ENCODE data around the gene RNASE7.
"Not testable (repeated sequence)": the region's sequence is repeated elsewhere in the genome, so short reads cannot be mapped to it uniquely, and the experiment has no call there.

RNASE7 gene

DNA sequence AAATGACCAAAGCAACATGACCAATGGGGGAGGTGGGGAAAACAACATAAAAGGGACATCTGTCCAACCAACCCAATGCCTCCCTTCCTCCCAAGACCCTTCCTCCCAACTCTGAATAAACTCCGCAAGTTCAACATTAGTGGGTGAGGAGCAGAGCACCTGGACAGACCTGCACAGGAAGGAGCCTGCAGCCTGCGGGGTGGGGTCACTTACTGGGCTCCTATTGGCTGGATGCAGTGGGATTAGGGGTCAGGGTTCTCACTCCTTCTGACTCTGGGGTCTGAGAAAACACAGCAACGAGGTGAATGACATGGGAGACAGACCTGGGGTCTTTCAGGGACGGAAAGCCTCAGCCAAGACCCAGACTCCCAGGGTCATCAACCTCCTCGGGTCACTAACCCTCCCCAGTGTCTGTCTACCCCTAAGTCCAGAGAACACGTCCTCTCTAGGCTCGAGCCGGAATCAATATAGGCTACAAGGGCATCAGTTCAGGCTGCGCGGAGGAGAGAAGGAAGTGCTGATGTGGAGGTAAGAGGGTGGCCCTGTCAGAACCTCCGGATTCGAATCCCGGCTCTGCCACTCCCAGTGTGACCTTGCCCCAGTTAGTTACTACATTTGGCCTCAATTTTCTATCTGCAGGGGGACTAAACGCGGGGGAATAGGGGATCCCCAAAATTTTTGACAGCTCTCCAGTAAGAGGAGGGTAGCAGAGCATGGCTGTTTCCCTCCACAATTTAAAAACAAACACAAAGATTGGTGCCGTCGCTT, 18.2 kb upstream of the RNASE7 start:
- DNase-seq = no peak

DNA sequence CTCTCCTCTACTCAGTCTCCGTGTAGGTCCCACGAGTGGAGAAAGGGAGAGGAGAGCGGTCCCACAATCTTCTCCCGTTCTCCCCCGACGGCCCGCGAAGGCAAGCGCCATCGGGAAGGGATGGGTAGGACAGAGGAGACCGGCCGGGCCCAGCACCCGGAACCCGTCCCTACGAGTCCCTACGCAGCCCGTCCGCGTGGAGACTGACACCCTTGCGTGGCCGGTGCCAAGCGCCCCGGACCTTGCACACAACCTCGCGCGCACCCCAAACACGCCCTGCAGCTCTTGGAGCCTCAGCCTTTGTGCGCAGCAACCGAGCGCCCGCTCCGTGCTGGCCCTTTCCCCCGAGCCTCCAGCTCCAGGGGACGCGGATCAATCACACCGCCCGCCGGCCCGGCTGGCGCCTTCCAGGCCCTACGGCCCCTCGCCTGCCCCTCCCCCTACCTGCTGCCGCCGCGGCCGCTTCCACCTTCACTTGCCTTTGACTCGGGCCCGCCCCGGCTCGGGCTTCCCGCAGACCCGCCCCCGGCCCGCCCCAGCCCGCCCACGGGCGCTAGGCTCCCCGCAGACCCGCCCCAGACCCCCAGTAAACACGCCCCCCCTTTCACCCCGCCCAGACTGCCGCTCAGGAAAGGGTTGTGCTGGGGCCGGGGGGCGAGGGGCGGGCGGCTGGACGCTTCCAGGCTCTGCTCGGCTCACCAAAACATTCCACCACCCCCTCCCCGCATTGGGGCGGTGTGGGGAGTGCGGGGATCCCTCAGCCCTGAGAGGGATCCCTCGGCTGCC, 17.4 kb upstream of the RNASE7 start, which contains the start of gene NDRG2:
Gene NDRG2 (minus strand): TSS at position 477 of the 786 bp plus-strand sequence. CDS start 1,746 bp downstream, outside the sequence.
- DNase-seq = peak; percentile 32 to 37

DNA sequence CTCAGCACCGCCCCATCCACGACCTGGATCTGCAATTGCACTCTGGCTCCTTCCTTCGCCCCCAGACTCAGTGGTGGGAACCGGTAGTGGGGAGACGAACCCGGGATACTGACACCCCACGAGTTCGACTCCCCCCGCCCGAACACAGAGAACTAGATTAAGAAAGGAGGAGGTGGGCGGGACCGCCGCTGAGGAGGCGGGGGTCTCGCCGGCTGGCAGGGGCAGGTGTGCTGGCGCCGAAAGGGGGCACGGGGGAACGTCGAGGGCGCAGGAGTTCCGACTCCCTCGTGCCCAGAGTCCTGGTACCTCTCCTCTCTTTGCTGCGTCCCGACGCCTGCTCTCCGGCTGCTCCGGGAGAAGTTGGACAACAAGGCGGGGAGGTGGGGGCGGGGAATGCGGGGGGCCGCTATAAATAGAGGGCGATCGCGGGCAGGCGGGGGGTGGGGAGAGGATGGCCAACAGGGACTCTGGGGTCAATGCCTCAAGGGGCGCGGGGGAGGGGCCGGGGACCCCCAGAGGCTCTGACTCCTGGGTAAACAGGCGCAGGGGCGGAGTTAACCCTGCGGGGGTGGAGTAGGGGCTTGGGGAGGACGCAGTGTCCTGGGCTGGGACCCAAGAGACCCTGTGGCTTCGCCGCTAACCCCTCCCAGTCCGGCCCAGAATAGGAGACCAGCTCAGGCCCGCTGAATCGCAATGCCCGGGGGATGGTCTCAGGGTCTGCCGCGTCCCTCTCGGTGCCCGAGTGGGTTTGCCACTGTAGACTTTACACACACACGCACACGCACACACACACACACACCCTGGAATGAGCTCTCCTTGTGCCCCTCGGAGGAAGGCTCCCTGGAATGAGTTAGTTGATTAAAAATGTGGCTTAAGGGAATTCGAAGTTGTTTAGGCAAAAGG, 16.5 kb upstream of the RNASE7 start:
- DNase-seq = no peak

DNA sequence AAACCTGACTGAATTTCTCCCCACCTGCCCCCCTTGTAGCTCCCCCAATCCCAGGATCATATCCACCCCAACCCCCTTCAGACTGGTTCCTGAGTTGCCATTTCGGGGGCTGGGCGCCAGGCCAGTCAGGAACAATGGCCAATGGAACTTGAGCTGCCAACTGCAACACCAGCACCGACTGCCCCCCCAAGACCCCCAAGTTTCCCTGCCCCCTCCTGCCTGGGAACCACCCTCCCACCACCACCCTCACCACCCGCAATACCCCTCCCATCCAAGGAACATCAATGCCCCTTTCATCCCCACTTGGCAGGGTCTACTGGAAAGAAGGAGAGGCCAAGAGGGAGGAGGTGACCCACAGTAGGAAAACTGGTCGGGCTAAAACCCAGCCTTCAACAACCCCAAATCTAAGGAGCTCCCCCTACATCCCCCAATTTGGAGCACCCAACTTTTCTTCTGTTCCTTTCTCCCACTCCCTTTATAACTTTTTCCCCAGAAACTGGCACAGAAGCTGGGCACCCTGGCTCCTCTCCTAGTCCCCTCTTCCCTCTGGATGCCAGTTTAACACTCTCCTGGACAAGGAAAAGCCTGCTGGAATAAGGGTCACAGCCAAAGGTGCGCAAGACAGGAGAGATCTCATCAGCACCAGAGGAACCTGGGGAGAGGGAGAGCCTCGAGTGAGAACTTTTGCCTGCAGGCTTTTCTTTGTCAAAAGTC, 15.7 kb upstream of the RNASE7 start:
- DNase-seq = no peak

DNA sequence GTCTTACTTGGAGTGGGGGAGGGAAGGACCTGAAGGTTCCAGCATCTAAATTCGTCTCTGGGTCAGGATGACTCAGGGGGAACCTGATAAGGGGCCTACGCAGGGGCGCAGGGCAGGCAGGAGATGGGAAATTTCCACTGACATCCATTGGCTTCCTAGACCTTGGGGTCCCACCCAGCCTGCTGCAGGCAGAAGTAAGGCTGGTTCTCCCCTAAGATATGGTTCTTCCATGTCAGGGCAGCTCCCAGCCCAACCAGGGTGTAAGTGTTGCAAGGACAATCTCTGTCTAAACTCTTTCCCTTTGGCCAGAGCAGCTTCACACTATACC, 15.2 kb upstream of the RNASE7 start:
- no peak for DNase-seq

DNA sequence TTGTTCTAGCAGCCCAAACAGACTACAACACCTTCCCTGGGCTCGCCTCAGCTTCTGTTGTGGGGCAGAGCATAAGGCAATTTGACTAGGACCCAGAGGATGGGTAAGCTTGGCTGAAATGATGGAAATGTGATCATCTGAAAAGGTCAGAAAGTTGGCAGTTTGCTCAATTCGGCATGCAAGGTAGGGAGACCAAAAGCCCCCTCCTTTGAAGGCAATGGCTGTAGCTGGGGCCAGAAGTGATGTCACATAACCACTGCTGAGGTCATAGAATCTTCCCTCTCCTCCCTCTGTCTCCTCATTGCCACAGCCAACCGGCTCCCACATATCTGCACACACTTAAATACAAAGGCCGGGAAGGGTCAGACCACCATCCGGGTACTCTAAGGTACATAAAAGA, 12.2 kb upstream of the RNASE7 start, which contains the start of gene TPPP2:
Gene TPPP2 (plus strand): TSS at position 301 of the 400 bp plus-strand sequence. CDS start 365 bp downstream, outside the sequence.
- no peak for DNase-seq

DNA sequence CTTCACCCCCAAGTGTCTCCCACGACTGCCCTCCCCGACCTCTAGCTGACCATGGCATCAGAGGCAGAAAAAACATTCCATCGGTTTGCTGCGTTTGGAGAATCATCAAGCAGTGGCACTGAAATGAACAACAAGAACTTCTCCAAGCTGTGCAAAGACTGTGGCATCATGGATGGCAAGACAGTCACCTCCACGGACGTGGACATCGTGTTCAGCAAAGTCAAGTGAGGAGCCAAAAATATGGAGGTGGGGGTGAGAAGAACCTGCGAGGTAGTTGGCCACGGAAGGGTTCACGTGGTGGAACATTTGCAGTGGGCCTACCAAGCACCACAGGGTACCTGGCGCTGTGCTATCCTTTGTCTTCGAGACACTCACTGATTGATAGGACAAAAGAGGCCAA, 11.6 kb upstream of the RNASE7 start:
- DNase-seq = no peak

DNA sequence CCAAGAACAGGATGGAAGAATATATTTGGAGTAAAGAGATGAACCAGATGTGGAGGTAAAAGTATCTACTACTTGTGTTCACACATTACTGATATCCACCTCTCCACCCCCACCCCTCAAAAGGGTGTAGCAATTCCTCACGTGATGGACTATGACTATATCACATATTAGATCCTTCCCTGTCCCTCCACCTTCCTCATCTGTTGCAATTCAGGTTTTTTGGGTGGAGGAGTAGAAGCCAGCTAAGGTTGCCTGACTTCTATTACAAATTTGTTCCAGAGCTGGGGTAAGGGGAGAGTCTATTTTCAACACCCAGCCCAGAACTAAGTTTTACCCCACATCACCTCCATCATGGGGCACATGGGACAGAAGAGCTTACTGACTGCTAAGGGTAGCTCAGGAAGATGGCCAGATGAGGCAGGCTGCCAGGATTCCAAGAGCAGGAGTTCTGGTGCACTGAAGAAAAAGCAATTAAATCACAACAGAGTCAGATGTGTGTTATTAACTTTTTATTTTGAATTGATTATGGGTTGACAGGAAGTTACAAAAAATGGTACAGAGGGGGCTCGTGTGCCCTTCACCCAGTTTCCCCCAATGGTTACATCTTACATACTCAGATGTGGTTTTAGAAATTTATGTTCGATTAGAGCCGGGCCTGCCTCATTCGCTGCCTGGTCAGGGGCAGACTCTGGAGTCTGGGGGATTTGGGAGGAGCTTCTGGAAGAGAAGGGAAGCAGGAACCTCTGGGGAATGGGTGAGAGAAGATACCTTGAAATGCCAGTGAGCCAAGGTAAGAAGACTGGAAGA, 9.6 kb upstream of the RNASE7 start:
- no peak for DNase-seq

DNA sequence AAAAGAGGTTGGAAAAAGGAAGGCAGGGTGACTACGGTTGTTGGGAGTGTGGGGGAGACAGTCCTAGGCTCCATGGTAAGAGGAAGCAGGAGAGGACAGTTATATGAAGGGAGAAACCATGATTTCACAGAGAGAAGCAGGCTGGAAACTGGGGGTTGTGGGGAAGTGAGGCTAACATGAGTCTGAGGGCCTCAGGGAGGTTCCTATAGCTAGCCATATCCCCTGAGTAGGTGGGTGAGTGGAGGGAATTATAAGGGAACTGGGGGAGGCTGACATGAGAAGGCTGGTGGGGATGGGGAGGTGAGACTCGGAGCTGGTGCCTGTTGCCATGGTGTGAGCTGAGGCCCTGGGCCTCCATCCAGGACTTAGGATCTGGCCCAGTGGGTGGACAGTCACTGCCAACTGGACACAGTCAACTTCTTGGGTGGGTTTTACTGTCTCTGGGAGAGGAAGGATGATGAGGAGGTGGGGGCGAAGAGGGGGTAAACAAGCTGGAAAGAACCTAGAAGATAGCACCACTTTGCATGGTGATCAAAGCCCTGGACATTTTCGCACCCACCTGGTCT, 8.9 kb upstream of the RNASE7 start:
- DNase-seq = no peak

DNA sequence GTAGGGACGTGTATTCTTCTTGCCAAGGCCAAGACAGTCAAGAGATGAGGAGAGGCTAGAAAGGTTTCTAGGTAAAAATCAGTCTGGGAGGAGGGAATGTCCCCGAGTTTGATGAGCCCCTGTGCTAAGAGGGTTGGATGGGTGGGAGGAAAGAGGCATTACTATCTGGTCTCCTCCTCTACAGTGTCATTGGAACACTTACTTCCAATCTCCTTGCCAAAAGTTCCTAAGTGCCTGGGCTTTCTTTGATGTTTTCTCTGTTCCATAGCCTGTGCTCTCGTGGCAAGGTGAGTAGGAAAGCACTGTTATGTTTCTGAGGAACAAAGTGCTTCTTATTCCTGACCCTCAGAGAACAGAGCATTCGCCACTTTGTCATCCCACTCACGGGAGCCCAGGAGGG, 7.5 kb upstream of the RNASE7 start, which contains the start of gene RNASE13:
Gene RNASE13 (minus strand): TSS at position 101 of the 400 bp plus-strand sequence. CDS start 519 bp downstream, outside the sequence.
- no peak for DNase-seq

DNA sequence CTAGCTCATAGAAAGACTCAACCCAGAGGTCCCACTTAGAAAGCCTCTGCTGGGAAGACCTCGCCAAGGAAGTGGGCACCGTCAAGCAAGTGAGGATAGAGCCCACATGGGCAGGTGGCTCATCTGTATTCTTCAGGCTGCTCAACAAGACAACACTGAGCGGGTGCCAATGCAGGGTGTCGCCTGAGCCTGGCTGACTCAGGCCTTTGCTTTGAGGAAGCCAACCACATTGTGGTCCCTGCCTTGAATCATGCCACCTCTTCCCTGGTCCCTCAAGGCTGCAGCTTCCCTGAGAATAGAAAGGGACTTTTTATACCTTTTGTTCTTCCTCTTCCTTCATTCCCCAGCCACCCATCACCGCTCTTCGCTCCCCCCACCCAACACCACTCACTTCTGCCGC, 5.4 kb upstream of the RNASE7 start:
- DNase-seq = no peak

DNA sequence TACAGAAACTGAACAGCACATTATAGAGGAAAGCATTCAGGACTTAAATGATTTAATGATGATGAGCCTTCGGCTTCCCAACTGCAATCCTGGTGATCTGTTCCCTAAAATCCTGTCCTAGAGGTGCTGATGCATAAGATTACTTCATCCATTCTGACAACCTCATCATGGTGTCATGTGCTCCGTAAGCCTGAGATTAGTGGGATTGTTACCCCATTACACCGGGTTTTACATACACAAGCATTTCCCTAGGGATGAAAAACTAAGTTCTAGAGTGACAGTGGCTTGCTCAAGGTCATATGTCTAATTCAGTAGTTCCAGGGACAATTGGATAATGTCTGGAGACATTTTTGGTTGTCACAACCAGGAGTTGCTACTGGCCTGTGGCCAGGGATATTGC, 5.0 kb upstream of the RNASE7 start:
- DNase-seq = no peak

DNA sequence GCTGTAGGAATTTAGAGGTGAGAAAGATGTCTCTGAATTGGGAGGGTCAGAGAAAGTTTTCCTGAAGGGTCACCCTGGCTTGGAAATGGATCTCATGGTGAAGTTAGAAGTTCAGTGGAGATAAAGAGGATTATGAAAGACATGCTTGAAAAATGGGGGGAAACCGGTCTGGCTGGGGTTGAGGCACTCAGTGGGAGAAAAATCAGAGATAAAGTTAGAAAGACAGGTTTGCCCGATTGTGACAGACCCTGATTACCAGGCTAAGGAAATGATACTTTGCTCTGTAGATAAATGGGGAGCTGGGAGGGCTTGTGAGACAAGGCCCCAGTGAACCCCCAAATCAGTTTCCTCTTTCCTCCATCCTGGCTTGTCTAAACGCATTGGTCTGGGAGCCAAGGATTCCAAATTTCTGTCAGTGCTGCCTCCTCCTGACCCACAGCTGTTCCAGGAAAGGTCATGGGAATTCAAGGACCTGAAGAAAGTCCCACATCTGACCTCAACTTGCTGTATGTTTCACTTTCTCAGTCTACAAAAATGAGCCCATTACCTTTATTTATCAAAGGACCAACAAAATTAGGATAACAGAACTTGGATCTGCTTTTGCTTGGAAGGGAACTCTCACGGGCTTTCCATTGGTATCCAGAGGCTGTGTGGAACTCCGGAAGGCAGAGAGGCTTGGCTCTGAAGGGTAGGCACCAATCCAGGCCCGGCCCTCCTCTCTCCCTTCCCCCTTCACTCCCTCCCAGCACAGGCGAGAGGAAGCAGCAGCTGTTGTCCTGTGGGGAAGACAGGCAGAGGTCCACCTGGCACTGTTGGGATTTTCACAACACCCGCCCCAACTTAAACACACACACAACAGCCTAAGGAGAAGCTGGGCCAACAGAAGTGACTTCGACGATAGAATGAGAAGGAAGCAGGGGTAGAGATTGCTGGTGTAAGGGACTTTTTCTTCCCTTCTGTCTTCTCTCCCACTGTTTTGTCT, 3.4 kb upstream of the RNASE7 start:
- DNase-seq = no peak

DNA sequence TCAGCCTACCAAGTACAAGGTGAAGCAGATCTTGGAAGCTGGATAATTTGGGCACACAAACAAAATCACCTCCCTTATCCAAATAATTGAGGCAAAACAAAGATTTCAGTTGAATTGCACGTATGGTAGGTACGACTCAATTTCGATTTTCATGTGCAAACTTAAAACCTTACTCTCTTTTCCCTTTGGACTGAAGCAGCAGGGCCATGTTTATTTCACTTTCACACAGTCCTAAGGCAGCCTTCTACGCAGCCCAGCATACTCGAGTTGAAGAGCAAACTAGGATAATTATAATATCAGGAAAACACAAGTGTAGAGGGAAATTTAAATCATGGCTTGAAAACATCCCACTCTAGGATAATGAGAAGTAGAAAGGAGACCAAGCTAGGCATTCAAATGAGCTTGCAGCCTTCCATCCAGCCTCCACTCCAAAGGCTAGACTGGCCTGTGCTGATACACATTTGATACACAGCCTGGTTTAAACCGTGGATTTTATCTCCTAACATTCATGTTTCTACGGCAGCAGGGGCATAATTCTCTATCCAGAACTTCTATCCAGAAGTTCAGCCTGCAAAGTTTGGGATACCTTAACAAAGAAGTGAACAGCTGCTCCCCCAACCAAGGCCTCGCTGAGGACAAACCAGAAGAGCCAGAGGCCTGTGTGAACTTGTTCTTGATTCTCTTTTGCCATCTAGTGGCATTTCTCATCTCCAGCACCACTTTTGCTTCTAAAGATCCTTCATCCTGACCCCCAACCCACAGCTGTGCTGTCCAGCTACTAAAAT, 2.4 kb upstream of the RNASE7 start:
- DNase-seq = peak; percentile 78 to 85

DNA sequence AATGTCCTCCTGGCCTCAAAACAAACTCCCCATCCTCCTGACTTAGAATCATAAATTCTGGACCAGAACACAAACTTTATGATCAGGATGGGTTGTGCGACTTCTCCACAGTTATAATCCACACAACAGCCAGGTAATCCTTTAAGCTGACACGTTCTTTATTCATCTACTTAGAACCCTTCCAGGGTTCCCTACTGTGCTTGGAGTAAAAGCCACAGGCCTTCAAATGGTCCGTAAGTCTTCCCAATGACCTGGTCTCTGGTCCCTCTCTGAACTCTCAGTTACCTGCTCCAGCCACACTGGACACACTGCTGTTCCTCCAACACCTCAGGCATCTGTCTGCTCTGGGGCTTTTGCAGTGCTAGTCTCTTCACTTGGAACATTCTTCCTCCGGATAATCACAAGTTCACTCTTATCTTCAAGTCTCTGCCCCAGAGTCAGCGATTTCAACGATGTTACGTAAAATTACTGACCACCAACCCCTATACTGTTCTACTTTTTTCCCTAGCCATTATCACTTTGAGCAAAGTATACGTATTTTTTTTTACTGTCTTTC, 1.7 kb upstream of the RNASE7 start:
- no peak for DNase-seq

DNA sequence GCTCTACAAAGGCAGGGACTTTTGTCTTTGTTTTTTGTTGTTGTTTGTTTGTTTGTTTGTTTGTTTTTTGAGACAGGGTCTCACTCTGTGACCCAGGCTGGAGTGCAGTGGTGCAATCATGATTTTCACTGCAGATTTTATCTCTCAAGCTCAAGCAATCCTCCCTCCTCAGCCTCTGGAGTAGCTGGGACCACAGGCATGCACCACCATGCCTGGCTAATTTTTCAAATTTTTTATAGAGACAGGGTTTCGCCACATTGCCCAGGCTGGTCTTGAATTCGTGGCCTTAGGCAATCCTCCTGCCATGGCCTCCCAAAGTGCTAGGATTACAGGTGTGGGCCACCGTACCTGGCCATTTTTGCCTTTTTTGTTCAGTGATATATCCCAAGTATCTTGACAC, 1.2 kb upstream of the RNASE7 start:
- not testable (repeated sequence) for DNase-seq

DNA sequence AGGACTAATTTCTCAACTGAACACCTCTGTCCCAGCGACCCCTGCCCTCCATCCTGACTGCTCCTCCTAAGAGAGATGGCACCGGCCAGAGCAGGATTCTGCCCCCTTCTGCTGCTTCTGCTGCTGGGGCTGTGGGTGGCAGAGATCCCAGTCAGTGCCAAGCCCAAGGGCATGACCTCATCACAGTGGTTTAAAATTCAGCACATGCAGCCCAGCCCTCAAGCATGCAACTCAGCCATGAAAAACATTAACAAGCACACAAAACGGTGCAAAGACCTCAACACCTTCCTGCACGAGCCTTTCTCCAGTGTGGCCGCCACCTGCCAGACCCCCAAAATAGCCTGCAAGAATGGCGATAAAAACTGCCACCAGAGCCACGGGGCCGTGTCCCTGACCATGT, 756 bp downstream of the RNASE7 start:
- DNase-seq = no peak

DNA sequence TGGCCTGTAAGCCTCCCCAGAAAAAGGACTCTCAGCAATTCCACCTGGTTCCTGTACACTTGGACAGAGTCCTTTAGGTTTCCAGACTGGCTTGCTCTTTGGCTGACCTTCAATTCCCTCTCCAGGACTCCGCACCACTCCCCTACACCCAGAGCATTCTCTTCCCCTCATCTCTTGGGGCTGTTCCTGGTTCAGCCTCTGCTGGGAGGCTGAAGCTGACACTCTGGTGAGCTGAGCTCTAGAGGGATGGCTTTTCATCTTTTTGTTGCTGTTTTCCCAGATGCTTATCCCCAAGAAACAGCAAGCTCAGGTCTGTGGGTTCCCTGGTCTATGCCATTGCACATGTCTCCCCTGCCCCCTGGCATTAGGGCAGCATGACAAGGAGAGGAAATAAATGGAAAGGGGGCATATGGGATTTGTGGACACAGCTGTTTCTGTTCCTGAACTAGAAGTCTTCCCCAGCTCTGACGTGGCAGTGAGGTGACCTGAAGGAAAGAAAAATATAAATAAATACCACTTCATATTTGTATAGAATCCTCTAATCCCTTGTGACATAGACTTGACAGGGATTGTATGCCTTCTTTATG, 1.3 kb downstream of the RNASE7 start:
- no peak for DNase-seq
